IMR-90 (cell line): ENCODE results near the gene MEIOB. TPM values are rescaled to one million over a fixed set of nuclear protein-coding genes. Genes with fewer than 3 reads are reported as not detected.

Experiments used
- ATAC-seq: fragments of 200-7000 bp; cut with Tn5 transposase; 2 replicates; pipeline ENCODE4 v1.9.1; 2020; ENCODE audit warnings: low read depth, mild to moderate bottlenecking, moderate library complexity
- BruUV-seq: library from RNA; stranded (reverse); fragments of 400-500 nt; replicated peaks from 2 replicates; lab custom pipeline; 2021; lab: Mats Ljungman, UMichigan
- CTCF ChIA-PET: fragments of 300-600 bp; formaldehyde crosslinking; extraction: SDS; loops from one replicate; lab custom pipeline; 2021; ENCODE audit warnings: antibody characterized with exemption; lab: Yijun Ruan, JAX
- POLR2A ChIA-PET: fragments of 300-600 bp; sonication (Branson Sonifier 250); formaldehyde crosslinking; loops from one replicate; lab custom pipeline; 2022; ENCODE audit warnings: antibody characterized with exemption; ENCODE audit not compliant: unreplicated experiment; lab: Charles Lee
- DNase-seq: peaks from one replicate; pipeline ENCODE4 v3.0.0; 2013
- H2AFZ ChIP-seq: replicated peaks from 2 replicates; pipeline ENCODE3; 2013; ENCODE audit warnings: low read length, mild to moderate bottlenecking; ENCODE audit not compliant: poor library complexity
- H2AK5ac ChIP-seq: 2 replicates; pipeline ENCODE4 v1.6.1; 2013; ENCODE audit warnings: low read depth, low read length, inconsistent platforms
- H2AK9ac ChIP-seq: replicated peaks from 2 replicates; pipeline ENCODE3; 2013; ENCODE audit warnings: mild to moderate bottlenecking, low read depth, low read length, moderate library complexity; ENCODE audit not compliant: poor library complexity
- H2BK120ac ChIP-seq: 2 replicates; pipeline ENCODE4 v1.6.1; 2013; ENCODE audit warnings: low read depth, low read length, inconsistent platforms
- H2BK15ac ChIP-seq: 3 replicates; pipeline ENCODE4 v1.6.1; 2013; ENCODE audit warnings: low read depth, low read length, inconsistent platforms
- H2BK20ac ChIP-seq: 2 replicates; pipeline ENCODE4 v1.6.1; 2013; ENCODE audit warnings: low read depth, mild to moderate bottlenecking, inconsistent platforms, low read length, moderate library complexity
- H2BK5ac ChIP-seq: 2 replicates; pipeline ENCODE4 v1.6.1; 2013; ENCODE audit warnings: mild to moderate bottlenecking, low read depth, low read length, inconsistent platforms; ENCODE audit not compliant: poor library complexity, severe bottlenecking
- H3K14ac ChIP-seq: replicated peaks from 2 replicates; pipeline ENCODE4 v1.6.1; 2013; ENCODE audit warnings: low read depth, low read length, inconsistent platforms
- H3K18ac ChIP-seq: 2 replicates; pipeline ENCODE4 v1.6.1; 2013; ENCODE audit warnings: low read depth, low read length, control low read depth
- H3K23ac ChIP-seq: 2 replicates; pipeline ENCODE4 v1.6.1; 2013; ENCODE audit warnings: low read depth, low read length, inconsistent platforms
- H3K27ac ChIP-seq: 2 replicates; pipeline ENCODE4 v1.5.1; 2013; ENCODE audit warnings: mild to moderate bottlenecking, control low read depth, low read length; ENCODE audit not compliant: insufficient read depth
- H3K27me3 ChIP-seq: 2 replicates; pipeline ENCODE4 v1.6.1; 2013; ENCODE audit warnings: low read length; ENCODE audit not compliant: control insufficient read depth, insufficient read depth
- H3K36me3 ChIP-seq: 2 replicates; pipeline ENCODE4 v1.6.1; 2013; ENCODE audit warnings: low read length, mixed read lengths; ENCODE audit not compliant: control insufficient read depth, insufficient read depth
- H3K4ac ChIP-seq: 2 replicates; pipeline ENCODE4 v1.6.1; 2013; ENCODE audit warnings: low read depth, low read length, inconsistent platforms
- H3K4me1 ChIP-seq: 2 replicates; pipeline ENCODE4 v1.6.1; 2013; ENCODE audit warnings: low read length, mixed read lengths; ENCODE audit not compliant: control insufficient read depth, insufficient read depth
- H3K4me2 ChIP-seq: 2 replicates; pipeline ENCODE4 v1.6.1; 2013; ENCODE audit warnings: low read depth, mild to moderate bottlenecking, control low read depth, low read length, moderate library complexity
- H3K4me3 ChIP-seq: 2 replicates; pipeline ENCODE4 v1.5.1; 2013; ENCODE audit warnings: low read depth, mild to moderate bottlenecking, control low read depth, low read length, moderate library complexity; ENCODE audit not compliant: insufficient read depth
- H3K56ac ChIP-seq: 2 replicates; pipeline ENCODE4 v1.6.1; 2013; ENCODE audit warnings: low read length, inconsistent platforms; ENCODE audit not compliant: insufficient read depth; ENCODE audit errors: extremely low read depth
- H3K79me1 ChIP-seq, 2 experiments: 2 replicates each; pipeline ENCODE4 v1.6.1; 2013; ENCODE audit warnings: low read length in 2 of 2, inconsistent platforms in 1 of 2, low read depth in 1 of 2
- H3K9ac ChIP-seq: 2 replicates; pipeline ENCODE4 v1.6.1; 2013; ENCODE audit warnings: low read depth, low read length, control low read depth
- H3K9me1 ChIP-seq: 2 replicates; pipeline ENCODE4 v1.6.1; 2013; ENCODE audit warnings: low read length, inconsistent platforms; ENCODE audit not compliant: insufficient read depth
- H3K9me3 ChIP-seq: 2 replicates; pipeline ENCODE4 v1.6.1; 2013; ENCODE audit warnings: low read length; ENCODE audit not compliant: control insufficient read depth, insufficient read depth
- H4K20me1 ChIP-seq: 2 replicates; pipeline ENCODE4 v1.6.1; 2013; ENCODE audit warnings: low read length, inconsistent platforms; ENCODE audit not compliant: insufficient read depth
- H4K5ac ChIP-seq: 2 replicates; pipeline ENCODE4 v1.6.1; 2013; ENCODE audit warnings: mild to moderate bottlenecking, low read depth, low read length, control low read depth
- H4K8ac ChIP-seq, 2 experiments: 2 replicates each; pipeline ENCODE4 v1.6.1; 2013; ENCODE audit warnings: low read depth in 2 of 2, low read length in 2 of 2, control low read depth in 1 of 2, inconsistent platforms in 1 of 2
- H4K91ac ChIP-seq: 2 replicates; pipeline ENCODE4 v1.6.1; 2013; ENCODE audit warnings: low read depth, low read length, inconsistent platforms; ENCODE audit not compliant: insufficient read depth
- BHLHE40 ChIP-seq: fragments of 150-350 bp; IDR thresholded peaks from 2 replicates; pipeline ENCODE4 v1.6.1; 2016; ENCODE audit warnings: mild to moderate bottlenecking, low read depth, low read length
- CHD1 ChIP-seq: IDR thresholded peaks from 2 replicates; pipeline ENCODE4 v1.6.1; 2012; ENCODE audit warnings: low read depth, low read length, improper control_type of control experiment
- CTCF ChIP-seq: conservative IDR thresholded peaks from 2 replicates; pipeline ENCODE4 v1.5.1; 2012; ENCODE audit warnings: mild to moderate bottlenecking, low read depth, low read length, improper control_type of control experiment
- ELK1 ChIP-seq: fragments of 150-350 bp; IDR thresholded peaks from 2 replicates; pipeline ENCODE4 v1.6.1; 2016; ENCODE audit warnings: low read depth, mild to moderate bottlenecking, low read length, moderate library complexity, borderline replicate concordance
- MAZ ChIP-seq: IDR thresholded peaks from 2 replicates; pipeline ENCODE4 v1.6.1; 2012; ENCODE audit warnings: low read depth, mild to moderate bottlenecking, low read length, improper control_type of control experiment, moderate library complexity, borderline replicate concordance
- NFE2L2 ChIP-seq: fragments of 150-350 bp; IDR thresholded peaks from 2 replicates; pipeline ENCODE4 v1.6.1; 2016; ENCODE audit warnings: low read depth, mild to moderate bottlenecking, low read length
- POLR2A ChIP-seq: IDR thresholded peaks from 2 replicates; pipeline ENCODE4 v1.6.1; 2012; ENCODE audit warnings: mild to moderate bottlenecking, low read depth, low read length
- RAD21 ChIP-seq: IDR thresholded peaks from 2 replicates; pipeline ENCODE4 v1.6.1; 2012; ENCODE audit warnings: low read length, improper control_type of control experiment
- RFX5 ChIP-seq: IDR thresholded peaks from 2 replicates; pipeline ENCODE4 v1.8.0; 2012; ENCODE audit warnings: low read depth, mild to moderate bottlenecking, low read length, moderate library complexity
- SMC3 ChIP-seq: fragments of 150-350 bp; IDR thresholded peaks from 2 replicates; pipeline ENCODE4 v1.6.1; 2016; ENCODE audit warnings: low read depth, mild to moderate bottlenecking, antibody characterized with exemption, low read length, moderate library complexity
- WGBS, 2 experiments: methylation state at CpG; one replicate each; pipeline versions ENCODE4 v1.1.5 to v1.1.7; 2013; ENCODE audit warnings: missing lambda C conversion rate in 2 of 2; ENCODE audit not compliant: insufficient read length in 1 of 2; ENCODE audit errors: extremely low coverage in 2 of 2; 5-methylcytosine and 5-hydroxymethylcytosine counted together
- dilution Hi-C: fragments of 300-500 bp; cut with HindIII; formaldehyde crosslinking; loops from one replicate; pipeline ENCODE4 v1.14.3; 2018; ENCODE audit warnings: low sequenced_read_pairs; ENCODE audit not compliant: unreplicated experiment
- in situ Hi-C: fragments of 300-500 bp; cut with MboI; formaldehyde crosslinking; loops from 3 replicates; pipeline ENCODE4 v1.14.3; 2019; ENCODE audit warnings: low sequenced_read_pairs, inconsistent platforms, mixed read lengths
- intact Hi-C: fragments of 100-400 bp; cut with micrococcal nuclease; formaldehyde crosslinking; loops from 2 replicates; pipeline ENCODE4 v1.10.0; 2022
- polyA plus RNA-seq, 3 experiments: library from polyadenylated mRNA; depleted of rRNA; stranded (reverse); fragments of >200 nt; gene quantifications; 2 replicates each; pipeline ENCODE4 v1.2.3, GENCODE V29; 2012; ENCODE audit warnings: low replicate concordance in 1 of 3
- total RNA-seq: library from RNA; depleted of rRNA; stranded (reverse); fragments of >200 nt; gene quantifications from 2 replicates; pipeline ENCODE4 v1.2.3, GENCODE V29; 2012

Gene MEIOB
- total and polyA plus RNA-seq, 2 of the 4 experiments (the other 2 are of a cell fraction) = 0.14 TPM; not detected in 1

GRCh38 chr16:1823821-1824220 is 48.1 kb downstream of the MEIOB start:
- no peak overlapping the region for H2BK5ac ChIP-seq
- H3K4ac ChIP-seq = no peak overlapping the region
- POLR2A ChIA-PET = no interaction called here
- intact Hi-C loops = no loop called here
- no peaks in the 10 kb centered on the region for H3K27me3 ChIP-seq
- H3K23ac ChIP-seq = no peak overlapping the region
- H3K9me1 ChIP-seq = peaks cover under 1% of the 10 kb centered on the region
- no peak overlapping the region for H3K56ac ChIP-seq
- H2BK15ac ChIP-seq = no peak overlapping the region
- in situ Hi-C loops = no loop called here
- no TSS peak for BruUV-seq
- dilution Hi-C loops = no loop called here
- peaks cover 7% of the 10 kb centered on the region; the same call in 1 of the 2 replicates for H4K20me1 ChIP-seq
- DNase-seq (peak; percentile 59), ATAC-seq (no peak)
- no peak overlapping the region for H2AK9ac ChIP-seq
- TF ChIP-seq CTCF = peak; percentile 41
- TF ChIP-seq RFX5 = no peak
- no peak for TF ChIP-seq NFE2L2
- no peak for TF ChIP-seq ELK1
- TF ChIP-seq SMC3 = no peak; the same call in 1 of the 2 replicates
- no peak for TF ChIP-seq POLR2A
- peak; percentile 43 for TF ChIP-seq RAD21
- TF ChIP-seq MAZ = no peak
- no peak for TF ChIP-seq BHLHE40
- TF ChIP-seq CHD1 = no peak
- H4K8ac ChIP-seq = no peak overlapping the region
- no peak overlapping the region for H4K91ac ChIP-seq
- no peak overlapping the region for H3K18ac ChIP-seq
- 62% methylated on average over 2 of the region's 9 CpGs; no CpG with 5 or more reads in 1 of the 2 experiments for WGBS, 2 experiments
- no peak overlapping the region for H3K4me2 ChIP-seq
- H4K5ac ChIP-seq = no peak overlapping the region
- H2AFZ ChIP-seq = no peak overlapping the region
- peaks cover 4% of the 10 kb centered on the region; the same call in 1 of the 2 replicates for H3K4me1 ChIP-seq
- CTCF ChIA-PET = interaction anchor here (0.6 to 1.1 kb wide), 4 partner anchors 25 to 845 kb away, joined by 3 to 5 read pairs (median 4); partner anchors contain the start of genes NUBP2 and SPSB3
- no peaks in the 10 kb centered on the region for H3K9me3 ChIP-seq
- no peak overlapping the region for H2BK20ac ChIP-seq
- no peak overlapping the region for H3K27ac ChIP-seq
- no peak overlapping the region for H2AK5ac ChIP-seq
- no peak overlapping the region for H3K14ac ChIP-seq
- H3K9ac ChIP-seq = no peak overlapping the region
- H3K4me3 ChIP-seq = no peak overlapping the region
- no peak overlapping the region for H2BK120ac ChIP-seq
- peaks cover 10 to 47% of the 10 kb centered on the region in 2 experiments for H3K79me1 ChIP-seq
- peaks cover 8% of the 10 kb centered on the region for H3K36me3 ChIP-seq
